Panc1 (cell line): ENCODE results near the gene ZDHHC23. TPM values are rescaled to one million over a fixed set of nuclear protein-coding genes. Genes with fewer than 3 reads are reported as not detected.

Experiments used
- total RNA-seq: library from RNA; stranded (reverse); gene quantifications from one replicate; pipeline ENCODE4 v1.2.1, GENCODE V29; 2021; ENCODE audit not compliant: unreplicated experiment

The ZDHHC23 gene
- total RNA-seq, 1 experiment from 2014 or later = 23.6 TPM

Other genes starting within 250 kb of the ZDHHC23 start
- 208 TPM for gene NAA50, start 201.8 kb upstream of the ZDHHC23 start, total RNA-seq
- 89.6 TPM for gene ATP6V1A, start 201.0 kb upstream of the ZDHHC23 start, total RNA-seq
- 3.9 TPM for gene GRAMD1C, start 109.2 kb upstream of the ZDHHC23 start, total RNA-seq
- 5.6 TPM for gene CCDC191, start 108.5 kb downstream of the ZDHHC23 start, total RNA-seq
- 51.6 TPM for gene QTRT2, start 108.7 kb downstream of the ZDHHC23 start, total RNA-seq
- gene DRD3, start 231.0 kb downstream of the ZDHHC23 start, total RNA-seq = not detected